ENCODE results near the gene CHST8.

DNA sequence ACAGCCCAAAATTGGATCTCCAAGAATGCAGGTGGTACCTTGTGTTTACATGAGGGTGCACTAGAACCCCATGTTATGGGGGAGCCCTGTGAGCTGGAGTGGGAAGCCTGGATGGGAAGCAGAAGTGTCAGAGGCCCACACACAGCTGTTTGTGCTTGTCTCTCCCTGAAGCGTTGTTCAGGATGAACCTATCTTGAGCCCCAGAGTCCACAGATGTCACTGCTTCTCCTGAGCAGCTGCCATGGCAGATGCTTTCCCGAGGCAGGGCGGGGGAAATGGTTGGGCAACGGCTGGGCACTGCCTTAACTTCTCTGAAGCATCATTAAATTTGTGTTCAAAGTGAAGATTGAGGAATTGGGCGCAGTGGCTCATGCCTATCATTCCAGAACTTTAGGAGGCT lies 17.1 kb upstream of the CHST8 start:
- TF ChIP-seq POLR2AphosphoS5 (IDR thresholded peaks at IDR 0.05; ENCODE audit: borderline replicate concordance, low read depth, low read length) = no peak
- TF ChIP-seq FOXP2 (optimal IDR thresholded peaks at IDR 0.05; ENCODE audit: control extremely low read depth, extremely low read length, insufficient read depth) = no peak
- no peak for TF ChIP-seq EZH2 (IDR thresholded peaks at IDR 0.05)
